Ascending aorta (tissue), 2 donors: Measurements from ENCODE around the gene ELK4. TPM values are rescaled to one million over a fixed set of nuclear protein-coding genes. Genes with fewer than 3 reads are reported as not detected.

Source experiments
- DNase-seq, 2 donors: peaks; one replicate each; pipeline ENCODE4 v3.0.0-alpha.2; 2019; ENCODE audit warnings: low spot score in 2 of 2
- H3K27ac ChIP-seq, 2 donors: fragments of 200-600 bp; sonication (generic); one replicate each; pipeline ENCODE4 v1.5.1; 2016 to 2017; ENCODE audit warnings: mild to moderate bottlenecking in 1 of 2
- H3K27me3 ChIP-seq: fragments of 200-600 bp; sonication (generic); one replicate; pipeline ENCODE4 v1.5.1; 2017
- H3K36me3 ChIP-seq, 2 donors: fragments of 200-600 bp; sonication (generic); one replicate each; pipeline ENCODE4 v1.5.1; 2016
- H3K4me1 ChIP-seq, 2 donors: fragments of 200-600 bp; sonication (generic); one replicate each; pipeline ENCODE4 v1.5.1; 2016 to 2017; ENCODE audit warnings: mild to moderate bottlenecking in 1 of 2
- H3K4me3 ChIP-seq, 2 donors: fragments of 200-600 bp; sonication (generic); one replicate each; pipeline ENCODE4 v1.5.1; 2016 to 2017; ENCODE audit warnings: mild to moderate bottlenecking in 1 of 2
- H3K9me3 ChIP-seq, 2 donors: fragments of 200-600 bp; sonication (generic); one replicate each; pipeline ENCODE4 v1.5.1; 2016
- CTCF ChIP-seq, 3 experiments: fragments of 200-600 bp in 2 of 3; fragments of 450-650 bp in 1 of 3; sonication (generic) in 2 of 3; IDR thresholded peaks; one replicate each; pipeline ENCODE4 v1.5.1; 2016 to 2019; ENCODE audit warnings: antibody characterized with exemption in 3 of 3, mild to moderate bottlenecking in 1 of 3, moderate library complexity in 1 of 3
- intact Hi-C: fragments of 100-400 bp; cut with DNase I; formaldehyde crosslinking; loops from one replicate; pipeline ENCODE4 v1.15.1; 2023
- total RNA-seq: library from RNA; depleted of rRNA; stranded (reverse); fragments of >200 nt; gene quantifications from one replicate; pipeline ENCODE4 v1.1.0, GENCODE V29; 2016

Gene ELK4
- total RNA-seq, 1 donor from 2014 or later: 23.7 TPM

GRCh38 chr1:205583461-205584130, 48.2 kb downstream of the ELK4 start:
- H3K27me3 ChIP-seq: no peaks in the 10 kb centered on the region
- no peaks in the 10 kb centered on the region for H3K36me3 ChIP-seq
- no peaks in the 10 kb centered on the region for H3K4me1 ChIP-seq
- H3K4me3 ChIP-seq: no peak overlapping the region
- intact Hi-C loops: no loop called here
- no peaks in the 10 kb centered on the region for H3K9me3 ChIP-seq
- H3K27ac ChIP-seq: no peak overlapping the region
- DNase-seq: no peak
- no peak for TF ChIP-seq CTCF (IDR thresholded peaks at IDR 0.05)

- no peak for TF ChIP-seq CTCF (IDR thresholded peaks at IDR 0.05)
- DNase-seq: no peak
- no peaks in the 10 kb centered on the region for H3K27me3 ChIP-seq
- H3K27ac ChIP-seq: no peak overlapping the region
- H3K9me3 ChIP-seq: no peaks in the 10 kb centered on the region
- no peaks in the 10 kb centered on the region for H3K36me3 ChIP-seq
- intact Hi-C loops: no loop called here
- no peaks in the 10 kb centered on the region for H3K4me1 ChIP-seq
- H3K4me3 ChIP-seq: no peak overlapping the region
These were observed 49.1 kb downstream of the ELK4 start for GRCh38 chr1:205582471-205583291.

- intact Hi-C loops: no loop called here
These were observed 49.8 kb downstream of the ELK4 start for GRCh38 chr1:205582046-205582445.

GRCh38 chr1:205581321-205581980, 50.4 kb downstream of the ELK4 start:
- DNase-seq: no peak
- H3K27ac ChIP-seq: no peak overlapping the region
- intact Hi-C loops: no loop called here

More at GRCh38 chr1:205582046-205582445, 49.8 kb downstream of the ELK4 start:
- TF ChIP-seq CTCF (IDR thresholded peaks at IDR 0.05): no peak
- H3K27ac ChIP-seq: no peak overlapping the region
- no peaks in the 10 kb centered on the region for H3K27me3 ChIP-seq
- no peak overlapping the region for H3K4me3 ChIP-seq
- H3K9me3 ChIP-seq: no peaks in the 10 kb centered on the region
- no peaks in the 10 kb centered on the region for H3K4me1 ChIP-seq
- DNase-seq: no peak
- H3K36me3 ChIP-seq: no peaks in the 10 kb centered on the region

GRCh38 chr1:205580923-205581180, 51.0 kb downstream of the ELK4 start:
- intact Hi-C loops: no loop called here
- Histone ChIP-seq H3K4me3 (no peak overlapping the region), H3K27ac (no peak overlapping the region), H3K36me3 (no peaks in the 10 kb centered on the region), H3K4me1 (no peaks in the 10 kb centered on the region), H3K27me3 (no peaks in the 10 kb centered on the region), H3K9me3 (no peaks in the 10 kb centered on the region)
- no peak for TF ChIP-seq CTCF (IDR thresholded peaks at IDR 0.05)
- DNase-seq: no peak

More at GRCh38 chr1:205581321-205581980, 50.4 kb downstream of the ELK4 start:
- no peak for TF ChIP-seq CTCF (IDR thresholded peaks at IDR 0.05)
- Histone ChIP-seq H3K4me3 (no peak overlapping the region), H3K36me3 (no peaks in the 10 kb centered on the region), H3K9me3 (no peaks in the 10 kb centered on the region), H3K4me1 (no peaks in the 10 kb centered on the region), H3K27me3 (no peaks in the 10 kb centered on the region)
